Measurements from ENCODE around the gene TCF12.
A peak's percentile ranks its signal among the peaks of the same experiment; 100 is the strongest.

Gene TCF12

DNA sequence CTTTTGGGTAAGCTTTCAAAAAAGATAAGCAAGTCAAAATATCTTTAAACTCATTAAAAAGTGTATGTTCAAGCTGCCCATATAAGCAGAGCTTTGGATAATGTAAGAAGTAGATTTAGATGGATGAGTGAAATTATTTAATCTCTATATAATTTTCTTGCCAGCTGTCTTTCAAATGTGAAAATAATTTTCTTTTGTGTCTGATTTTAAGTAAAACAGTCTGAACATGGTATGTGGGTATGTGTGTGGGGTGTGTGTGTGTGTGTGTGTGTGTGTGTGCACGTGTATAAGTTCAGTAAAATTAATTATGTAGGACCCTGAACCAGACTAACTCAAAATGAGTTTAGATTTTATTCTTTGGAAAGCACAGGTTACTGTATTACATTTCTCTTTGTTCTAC is 302.7 kb downstream of the TCF12 start:
- no peak for DNase-seq (ENCODE audit: low read depth in 1 of 2, low spot score in 1 of 2)
- Histone ChIP-seq H3K27ac (replicated peaks) (peak overlapping the region; percentile 61), H3K27me3 (ENCODE audit: insufficient read depth, poor library complexity, severe bottlenecking) (no peaks in the 10 kb centered on the region), H3K4me3 (replicated peaks; ENCODE audit: insufficient read depth, low read length) (peak overlapping the region; percentile 71)
- TF ChIP-seq, protein P1, sequence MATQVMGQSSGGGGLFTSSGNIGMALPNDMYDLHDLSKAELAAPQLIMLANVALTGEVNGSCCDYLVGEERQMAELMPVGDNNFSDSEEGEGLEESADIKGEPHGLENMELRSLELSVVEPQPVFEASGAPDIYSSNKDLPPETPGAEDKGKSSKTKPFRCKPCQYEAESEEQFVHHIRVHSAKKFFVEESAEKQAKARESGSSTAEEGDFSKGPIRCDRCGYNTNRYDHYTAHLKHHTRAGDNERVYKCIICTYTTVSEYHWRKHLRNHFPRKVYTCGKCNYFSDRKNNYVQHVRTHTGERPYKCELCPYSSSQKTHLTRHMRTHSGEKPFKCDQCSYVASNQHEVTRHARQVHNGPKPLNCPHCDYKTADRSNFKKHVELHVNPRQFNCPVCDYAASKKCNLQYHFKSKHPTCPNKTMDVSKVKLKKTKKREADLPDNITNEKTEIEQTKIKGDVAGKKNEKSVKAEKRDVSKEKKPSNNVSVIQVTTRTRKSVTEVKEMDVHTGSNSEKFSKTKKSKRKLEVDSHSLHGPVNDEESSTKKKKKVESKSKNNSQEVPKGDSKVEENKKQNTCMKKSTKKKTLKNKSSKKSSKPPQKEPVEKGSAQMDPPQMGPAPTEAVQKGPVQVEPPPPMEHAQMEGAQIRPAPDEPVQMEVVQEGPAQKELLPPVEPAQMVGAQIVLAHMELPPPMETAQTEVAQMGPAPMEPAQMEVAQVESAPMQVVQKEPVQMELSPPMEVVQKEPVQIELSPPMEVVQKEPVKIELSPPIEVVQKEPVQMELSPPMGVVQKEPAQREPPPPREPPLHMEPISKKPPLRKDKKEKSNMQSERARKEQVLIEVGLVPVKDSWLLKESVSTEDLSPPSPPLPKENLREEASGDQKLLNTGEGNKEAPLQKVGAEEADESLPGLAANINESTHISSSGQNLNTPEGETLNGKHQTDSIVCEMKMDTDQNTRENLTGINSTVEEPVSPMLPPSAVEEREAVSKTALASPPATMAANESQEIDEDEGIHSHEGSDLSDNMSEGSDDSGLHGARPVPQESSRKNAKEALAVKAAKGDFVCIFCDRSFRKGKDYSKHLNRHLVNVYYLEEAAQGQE (IDR thresholded peaks at IDR 0.05; ENCODE audit: insufficient replicate concordance, low read depth) = no peak
- TF ChIP-seq, protein P2, sequence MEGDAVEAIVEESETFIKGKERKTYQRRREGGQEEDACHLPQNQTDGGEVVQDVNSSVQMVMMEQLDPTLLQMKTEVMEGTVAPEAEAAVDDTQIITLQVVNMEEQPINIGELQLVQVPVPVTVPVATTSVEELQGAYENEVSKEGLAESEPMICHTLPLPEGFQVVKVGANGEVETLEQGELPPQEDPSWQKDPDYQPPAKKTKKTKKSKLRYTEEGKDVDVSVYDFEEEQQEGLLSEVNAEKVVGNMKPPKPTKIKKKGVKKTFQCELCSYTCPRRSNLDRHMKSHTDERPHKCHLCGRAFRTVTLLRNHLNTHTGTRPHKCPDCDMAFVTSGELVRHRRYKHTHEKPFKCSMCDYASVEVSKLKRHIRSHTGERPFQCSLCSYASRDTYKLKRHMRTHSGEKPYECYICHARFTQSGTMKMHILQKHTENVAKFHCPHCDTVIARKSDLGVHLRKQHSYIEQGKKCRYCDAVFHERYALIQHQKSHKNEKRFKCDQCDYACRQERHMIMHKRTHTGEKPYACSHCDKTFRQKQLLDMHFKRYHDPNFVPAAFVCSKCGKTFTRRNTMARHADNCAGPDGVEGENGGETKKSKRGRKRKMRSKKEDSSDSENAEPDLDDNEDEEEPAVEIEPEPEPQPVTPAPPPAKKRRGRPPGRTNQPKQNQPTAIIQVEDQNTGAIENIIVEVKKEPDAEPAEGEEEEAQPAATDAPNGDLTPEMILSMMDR (IDR thresholded peaks at IDR 0.05; ENCODE audit: insufficient read depth, low read length) = no peak
- TF ChIP-seq POLR2AphosphoS5 (IDR thresholded peaks at IDR 0.05; ENCODE audit: low read depth) (no peak), SPI1 (IDR thresholded peaks at IDR 0.05; ENCODE audit: borderline replicate concordance, low read depth) (no peak), GABPA (IDR thresholded peaks at IDR 0.05; ENCODE audit: low read depth) (no peak)

DNA sequence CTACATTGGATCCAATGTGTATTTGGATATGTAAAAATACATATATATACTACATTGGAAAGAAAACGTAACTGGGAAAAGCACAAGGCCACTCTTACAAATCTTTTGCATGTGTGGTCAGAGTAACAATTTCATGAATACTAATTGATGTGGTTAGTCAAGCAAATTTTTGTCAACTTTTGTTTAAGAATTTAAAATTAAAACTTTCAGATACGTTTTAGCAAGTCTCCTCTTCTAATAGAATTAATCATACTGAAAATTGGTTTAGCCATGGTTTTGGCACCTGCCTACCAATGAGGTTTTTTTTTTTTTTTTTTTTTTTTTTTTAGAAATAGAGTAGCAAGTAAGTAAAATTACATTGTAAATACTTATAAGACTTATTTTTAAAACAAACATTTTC is 304.9 kb downstream of the TCF12 start:
- Histone ChIP-seq H3K27me3 (ENCODE audit: insufficient read depth, poor library complexity, severe bottlenecking) (no peaks in the 10 kb centered on the region), H3K4me3 (replicated peaks; ENCODE audit: insufficient read depth, low read length) (peak overlapping the region; percentile 71), H3K27ac (replicated peaks) (peak overlapping the region; percentile 61)
- TF ChIP-seq, protein P1 (IDR thresholded peaks at IDR 0.05; ENCODE audit: insufficient replicate concordance, low read depth) = no peak
- TF ChIP-seq SPI1 (IDR thresholded peaks at IDR 0.05; ENCODE audit: borderline replicate concordance, low read depth) (no peak), GABPA (IDR thresholded peaks at IDR 0.05; ENCODE audit: low read depth) (no peak), POLR2AphosphoS5 (IDR thresholded peaks at IDR 0.05; ENCODE audit: low read depth) (no peak)
- TF ChIP-seq, protein P2 (IDR thresholded peaks at IDR 0.05; ENCODE audit: insufficient read depth, low read length) = no peak
- DNase-seq (ENCODE audit: low read depth in 1 of 2, low spot score in 1 of 2) = no peak

DNA sequence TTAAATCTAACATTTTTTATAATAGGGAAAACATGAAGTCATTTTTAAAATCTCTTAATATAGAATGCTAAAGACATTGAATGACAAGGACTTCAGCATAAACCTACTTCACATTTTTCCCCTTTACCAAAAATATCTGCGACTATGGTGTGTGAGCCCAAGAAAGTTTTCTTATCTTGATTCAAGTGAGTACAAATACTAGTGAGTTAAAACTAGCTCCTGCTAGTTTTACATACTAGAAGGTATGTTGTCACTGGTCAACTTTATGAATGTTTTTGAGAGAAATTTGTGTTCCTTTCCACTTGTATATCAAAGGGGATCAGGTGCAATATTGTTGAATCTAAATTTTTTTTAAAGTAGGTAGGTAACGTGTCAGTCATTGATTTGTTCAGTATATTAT is 305.4 kb downstream of the TCF12 start:
- Histone ChIP-seq H3K27ac (replicated peaks) (peak overlapping the region; percentile 57), H3K27me3 (ENCODE audit: insufficient read depth, poor library complexity, severe bottlenecking) (no peaks in the 10 kb centered on the region), H3K4me3 (replicated peaks; ENCODE audit: insufficient read depth, low read length) (peak overlapping the region; percentile 18; the same call in 1 of the 2 replicates)
- no peak for DNase-seq (ENCODE audit: low read depth in 1 of 2, low spot score in 1 of 2)
- TF ChIP-seq GABPA (IDR thresholded peaks at IDR 0.05; ENCODE audit: low read depth) (no peak), POLR2AphosphoS5 (IDR thresholded peaks at IDR 0.05; ENCODE audit: low read depth) (no peak), SPI1 (IDR thresholded peaks at IDR 0.05; ENCODE audit: borderline replicate concordance, low read depth) (no peak)
- TF ChIP-seq, protein P1 (IDR thresholded peaks at IDR 0.05; ENCODE audit: insufficient replicate concordance, low read depth) = no peak
- TF ChIP-seq, protein P2 (IDR thresholded peaks at IDR 0.05; ENCODE audit: insufficient read depth, low read length) = no peak

Data from HL-60 (cell line).